A673 (cell line): ENCODE results near the gene REST. TPM values are rescaled to one million over a fixed set of nuclear protein-coding genes. Genes with fewer than 3 reads are reported as not detected.

ENCODE experiments used
- BruUV-seq: library from RNA; stranded (reverse); fragments of 400-500 nt; replicated peaks from 2 replicates; lab custom pipeline; 2021; lab: Mats Ljungman, UMichigan
- CTCF ChIA-PET: fragments of 300-600 bp; sonication (Branson Sonifier 250); formaldehyde crosslinking; loops from one replicate; lab custom pipeline; 2022; ENCODE audit warnings: antibody characterized with exemption; lab: Charles Lee
- POLR2A ChIA-PET: fragments of 300-600 bp; sonication (Branson Sonifier 250); formaldehyde crosslinking; loops from one replicate; lab custom pipeline; 2022; ENCODE audit warnings: antibody characterized with exemption; ENCODE audit not compliant: low non-redundant PET; lab: Charles Lee
- DNase-seq: peaks from one replicate; pipeline ENCODE4 v3.0.0-alpha.2; 2015; ENCODE audit warnings: low spot score
- H3K27ac ChIP-seq: fragments of 200-600 bp; sonication (generic); 2 replicates; pipeline ENCODE4 v1.5.1; 2016; ENCODE audit warnings: mixed run types, low read depth, mild to moderate bottlenecking, mixed read lengths, antibody characterized with exemption, low read length; ENCODE audit not compliant: poor library complexity, severe bottlenecking
- H3K27me3 ChIP-seq: fragments of 200-600 bp; sonication (generic); replicated peaks from 2 replicates; pipeline ENCODE4 v1.6.1; 2017; ENCODE audit warnings: mixed run types, low read depth, mild to moderate bottlenecking, mixed read lengths, antibody characterized with exemption, low read length; ENCODE audit not compliant: insufficient read depth, poor library complexity
- H3K36me3 ChIP-seq: fragments of 200-600 bp; sonication (generic); 2 replicates; pipeline ENCODE4 v1.6.1; 2016; ENCODE audit warnings: mixed run types, mild to moderate bottlenecking, mixed read lengths, antibody characterized with exemption, low read length; ENCODE audit not compliant: insufficient read depth, poor library complexity, severe bottlenecking
- H3K4me1 ChIP-seq: fragments of 200-600 bp; sonication (generic); 2 replicates; pipeline ENCODE4 v1.6.1; 2017; ENCODE audit warnings: mixed run types, mild to moderate bottlenecking, mixed read lengths, antibody characterized with exemption, low read length; ENCODE audit not compliant: insufficient read depth, poor library complexity, severe bottlenecking
- H3K4me3 ChIP-seq: fragments of 200-600 bp; sonication (generic); 2 replicates; pipeline ENCODE4 v1.5.1; 2016; ENCODE audit warnings: low read depth, mixed run types, mild to moderate bottlenecking, mixed read lengths, low read length; ENCODE audit not compliant: poor library complexity, severe bottlenecking
- H3K9me3 ChIP-seq: fragments of 200-600 bp; sonication (generic); 2 replicates; pipeline ENCODE4 v1.6.1; 2016; ENCODE audit warnings: mixed run types, low read depth, mild to moderate bottlenecking, mixed read lengths, antibody characterized with exemption, low read length; ENCODE audit not compliant: poor library complexity, severe bottlenecking
- EZH2 ChIP-seq: fragments of 200-600 bp; sonication (generic); IDR thresholded peaks from 2 replicates; pipeline ENCODE4 v1.6.1; 2017; ENCODE audit warnings: borderline replicate concordance, low read depth, mild to moderate bottlenecking, mixed read lengths, antibody characterized with exemption, low read length; ENCODE audit not compliant: poor library complexity, severe bottlenecking
- intact Hi-C: fragments of 100-400 bp; cut with micrococcal nuclease; formaldehyde crosslinking; loops from one replicate; pipeline ENCODE4 v1.10.0; 2022; ENCODE audit not compliant: unreplicated experiment
- total RNA-seq: library from RNA; stranded (reverse); gene quantifications from 2 replicates; pipeline ENCODE4 v1.2.3, GENCODE V29; 2021
- TF ChIP-seq, protein P1 (sequence below): fragments of 300-800, 200-600 bp; sonication (generic); conservative IDR thresholded peaks from 2 replicates; pipeline ENCODE4 v1.5.1; 2017; ENCODE audit warnings: low read depth, mild to moderate bottlenecking, antibody characterized with exemption, low read length, moderate library complexity, mixed read lengths

The REST gene
- total RNA-seq, 1 experiment from 2014 or later, result 24.6 TPM

DNA sequence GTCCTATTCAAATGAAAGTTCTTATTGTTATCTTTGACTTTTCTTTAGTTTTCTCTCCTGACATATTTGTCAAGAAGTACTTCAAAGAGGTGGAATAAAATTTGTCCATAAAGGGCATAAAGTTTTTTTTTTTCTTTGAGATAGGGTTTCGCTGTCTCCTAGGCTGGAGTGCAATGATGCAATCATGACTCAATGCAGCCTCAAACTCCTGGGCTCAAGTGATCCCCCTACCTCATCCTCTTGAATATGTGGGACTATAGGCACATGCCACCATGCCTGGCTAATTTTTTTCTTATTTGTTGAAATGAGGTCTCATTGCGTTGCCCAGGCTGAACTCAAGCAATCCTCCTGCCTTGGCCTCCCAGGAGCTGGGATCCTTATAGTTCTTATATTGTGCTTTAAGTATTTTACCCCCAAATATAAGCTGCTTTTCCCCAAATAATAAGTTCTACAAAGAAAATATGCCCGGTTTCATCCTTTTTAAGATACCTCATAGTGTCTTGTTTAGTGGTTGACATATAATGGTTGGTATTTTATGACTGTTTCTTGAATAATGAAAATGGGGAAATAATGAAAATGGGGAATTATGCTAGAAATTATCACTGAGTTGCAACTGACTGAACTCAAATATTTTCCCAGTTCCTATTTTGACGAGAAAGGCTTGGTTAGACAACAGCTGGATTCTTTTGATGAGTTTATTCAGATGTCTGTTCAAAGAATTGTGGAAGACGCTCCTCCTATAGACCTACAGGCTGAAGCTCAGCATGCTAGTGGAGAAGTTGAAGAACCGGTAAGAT lies 82.6 kb downstream of the REST start:
- intact Hi-C loops, result no loop called here
- no TSS peak for BruUV-seq
- Histone ChIP-seq H3K36me3 (peaks cover 45% of the 10 kb centered on the region), H3K4me1 (no peaks in the 10 kb centered on the region), H3K4me3 (no peak overlapping the region), H3K27me3 (no peaks in the 10 kb centered on the region), H3K9me3 (no peaks in the 10 kb centered on the region), H3K27ac (no peak overlapping the region)
- TF ChIP-seq EZH2, result no peak
- TF ChIP-seq, protein P1, sequence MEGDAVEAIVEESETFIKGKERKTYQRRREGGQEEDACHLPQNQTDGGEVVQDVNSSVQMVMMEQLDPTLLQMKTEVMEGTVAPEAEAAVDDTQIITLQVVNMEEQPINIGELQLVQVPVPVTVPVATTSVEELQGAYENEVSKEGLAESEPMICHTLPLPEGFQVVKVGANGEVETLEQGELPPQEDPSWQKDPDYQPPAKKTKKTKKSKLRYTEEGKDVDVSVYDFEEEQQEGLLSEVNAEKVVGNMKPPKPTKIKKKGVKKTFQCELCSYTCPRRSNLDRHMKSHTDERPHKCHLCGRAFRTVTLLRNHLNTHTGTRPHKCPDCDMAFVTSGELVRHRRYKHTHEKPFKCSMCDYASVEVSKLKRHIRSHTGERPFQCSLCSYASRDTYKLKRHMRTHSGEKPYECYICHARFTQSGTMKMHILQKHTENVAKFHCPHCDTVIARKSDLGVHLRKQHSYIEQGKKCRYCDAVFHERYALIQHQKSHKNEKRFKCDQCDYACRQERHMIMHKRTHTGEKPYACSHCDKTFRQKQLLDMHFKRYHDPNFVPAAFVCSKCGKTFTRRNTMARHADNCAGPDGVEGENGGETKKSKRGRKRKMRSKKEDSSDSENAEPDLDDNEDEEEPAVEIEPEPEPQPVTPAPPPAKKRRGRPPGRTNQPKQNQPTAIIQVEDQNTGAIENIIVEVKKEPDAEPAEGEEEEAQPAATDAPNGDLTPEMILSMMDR, result no peak
- DNase-seq, result no peak
- ChIA-PET POLR2A (no interaction called here), CTCF (no interaction called here)

DNA sequence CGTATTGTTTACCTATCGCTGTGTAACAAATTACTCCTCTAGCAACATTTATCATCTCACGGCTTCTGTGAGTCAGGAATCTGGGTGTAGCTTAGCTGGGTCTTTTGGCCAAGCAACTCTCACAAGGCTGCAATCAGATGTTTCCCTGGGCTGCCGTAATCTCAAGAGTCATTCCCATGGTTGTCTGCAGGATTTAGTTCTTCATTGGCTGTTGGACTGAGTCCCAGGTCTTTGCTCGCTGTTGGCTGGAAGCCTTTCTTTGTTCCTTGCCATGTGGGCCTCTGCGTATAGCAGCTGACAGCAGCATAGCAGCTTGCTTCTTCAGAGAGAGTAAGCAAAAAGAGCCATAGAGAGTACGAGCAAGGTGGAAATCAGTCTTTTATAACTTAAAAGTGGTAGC lies 87.8 kb downstream of the REST start:
- H3K9me3 ChIP-seq, result no peaks in the 10 kb centered on the region
- H3K4me3 ChIP-seq, result no peak overlapping the region
- H3K36me3 ChIP-seq, result peaks cover 35% of the 10 kb centered on the region
- H3K27me3 ChIP-seq, result no peaks in the 10 kb centered on the region
- peak; percentile 22 for DNase-seq
- TF ChIP-seq, protein P1, result no peak
- TF ChIP-seq EZH2, result no peak
- no peak overlapping the region for H3K27ac ChIP-seq
- ChIA-PET POLR2A (no interaction called here), CTCF (no interaction called here)
- intact Hi-C loops, result no loop called here
- BruUV-seq, result no TSS peak
- no peaks in the 10 kb centered on the region for H3K4me1 ChIP-seq

DNA sequence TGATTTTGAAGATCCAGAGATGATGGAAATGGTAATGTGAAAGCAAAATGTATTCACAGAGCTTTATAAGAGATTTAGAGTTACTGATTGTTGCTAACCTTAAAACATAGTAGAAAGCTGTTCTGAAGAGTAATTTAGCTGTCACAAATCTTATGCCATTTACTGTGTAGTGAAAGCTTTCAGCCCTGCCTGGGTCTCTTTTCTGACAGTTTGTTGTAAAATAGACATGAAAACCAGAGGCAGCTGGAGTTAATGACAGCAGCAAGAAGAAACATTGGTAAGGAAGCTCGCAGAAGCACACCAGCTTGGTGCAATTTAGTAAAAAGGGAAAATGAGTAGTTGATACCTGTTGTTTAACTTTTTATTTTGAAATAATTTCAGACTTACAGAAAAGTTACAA lies 92.1 kb downstream of the REST start:
- POLR2A ChIA-PET, result no interaction called here
- CTCF ChIA-PET, result no interaction called here
- Histone ChIP-seq H3K27me3 (no peaks in the 10 kb centered on the region), H3K4me1 (no peaks in the 10 kb centered on the region), H3K4me3 (no peak overlapping the region), H3K27ac (no peak overlapping the region), H3K36me3 (peaks cover 19% of the 10 kb centered on the region), H3K9me3 (no peaks in the 10 kb centered on the region)
- BruUV-seq, result no TSS peak
- TF ChIP-seq, protein P1, result no peak
- no peak for TF ChIP-seq EZH2
- intact Hi-C loops, result no loop called here
- no peak for DNase-seq
